ENCODE results near the gene NEMP1. TPM values are rescaled to one million over a fixed set of nuclear protein-coding genes. Genes with fewer than 3 reads are reported as not detected.

NEMP1 gene
- total RNA-seq, 1 donor, result 6.5 TPM

- H3K4me2 ChIP-seq (ENCODE audit: insufficient read depth, low read length), result no peak overlapping the region
- H3K9me3 ChIP-seq (ENCODE audit: low read depth, low read length), result no peaks in the 10 kb centered on the region
- no peaks in the 10 kb centered on the region for H3K36me3 ChIP-seq (ENCODE audit: insufficient read depth, low read length)
- no peak overlapping the region for H2AFZ ChIP-seq (ENCODE audit: low read length)
- H3K4me3 ChIP-seq (ENCODE audit: insufficient read depth, low read length), result no peak overlapping the region
- peaks cover 20% of the 10 kb centered on the region for H3K27me3 ChIP-seq (ENCODE audit: insufficient read depth, low read length)
- TF ChIP-seq CTCF (IDR thresholded peaks at IDR 0.05; ENCODE audit: extremely low read depth, low read depth, low read length), result no peak
- H3K79me2 ChIP-seq (ENCODE audit: insufficient read depth, low read length), result peaks cover 8% of the 10 kb centered on the region
- no peak for DNase-seq (ENCODE audit: insufficient read length, low spot score, missing footprints)
- H3K27ac ChIP-seq (ENCODE audit: low read depth, low read length), result no peak overlapping the region
- no peaks in the 10 kb centered on the region for H4K20me1 ChIP-seq (ENCODE audit: insufficient read depth, low read length)
- peaks cover 26% of the 10 kb centered on the region for H3K4me1 ChIP-seq (ENCODE audit: insufficient read depth, low read length)
Observed at GRCh38 chr12:57009949-57010626, 68.5 kb downstream of the NEMP1 start.

GRCh38 chr12:57008178-57008577 lies 70.4 kb downstream of the NEMP1 start:
- Histone ChIP-seq H3K27ac (ENCODE audit: low read depth, low read length) (no peak overlapping the region), H3K4me2 (ENCODE audit: insufficient read depth, low read length) (no peak overlapping the region), H3K27me3 (ENCODE audit: insufficient read depth, low read length) (peaks cover 2% of the 10 kb centered on the region), H3K9me3 (ENCODE audit: low read depth, low read length) (no peaks in the 10 kb centered on the region), H3K4me1 (ENCODE audit: insufficient read depth, low read length) (peaks cover 29% of the 10 kb centered on the region), H4K20me1 (ENCODE audit: insufficient read depth, low read length) (no peaks in the 10 kb centered on the region), H3K4me3 (ENCODE audit: insufficient read depth, low read length) (no peak overlapping the region), H3K79me2 (ENCODE audit: insufficient read depth, low read length) (peaks cover 28% of the 10 kb centered on the region), H2AFZ (ENCODE audit: low read length) (no peak overlapping the region), H3K36me3 (ENCODE audit: insufficient read depth, low read length) (peaks cover 11% of the 10 kb centered on the region)
- TF ChIP-seq CTCF (IDR thresholded peaks at IDR 0.05; ENCODE audit: extremely low read depth, low read depth, low read length), result peak; percentile 64
- peak; percentile 89 for DNase-seq (ENCODE audit: insufficient read length, low spot score, missing footprints)

- Histone ChIP-seq H3K4me3 (ENCODE audit: insufficient read depth, low read length) (peak overlapping the region; percentile 62), H3K4me1 (ENCODE audit: insufficient read depth, low read length) (peaks cover 29% of the 10 kb centered on the region), H2AFZ (ENCODE audit: low read length) (peak overlapping the region; percentile 90), H3K27ac (ENCODE audit: low read depth, low read length) (no peak overlapping the region), H4K20me1 (ENCODE audit: insufficient read depth, low read length) (peaks cover 8% of the 10 kb centered on the region), H3K79me2 (ENCODE audit: insufficient read depth, low read length) (peaks cover 37% of the 10 kb centered on the region), H3K27me3 (ENCODE audit: insufficient read depth, low read length) (no peaks in the 10 kb centered on the region), H3K36me3 (ENCODE audit: insufficient read depth, low read length) (peaks cover 23% of the 10 kb centered on the region), H3K9me3 (ENCODE audit: low read depth, low read length) (no peaks in the 10 kb centered on the region), H3K4me2 (ENCODE audit: insufficient read depth, low read length) (peak overlapping the region; percentile 72)
- no peak for TF ChIP-seq CTCF (IDR thresholded peaks at IDR 0.05; ENCODE audit: extremely low read depth, low read depth, low read length)
- no peak for DNase-seq (ENCODE audit: insufficient read length, low spot score, missing footprints)
Observed at GRCh38 chr12:57006809-57007475, 71.6 kb downstream of the NEMP1 start.
